H1 (cell line): ENCODE results near the gene CCDC88C. TPM values are rescaled to one million over a fixed set of nuclear protein-coding genes. Genes with fewer than 3 reads are reported as not detected.
A peak's percentile ranks its signal among the peaks of the same experiment; 100 is the strongest.

ENCODE experiments used
- CTCF ChIA-PET: fragments of 300-600 bp; sonication (Branson Sonifier 250); formaldehyde crosslinking; loops from one replicate; lab custom pipeline; 2021; ENCODE audit not compliant: partially characterized antibody; lab: Charles Lee
- POLR2A ChIA-PET: fragments of 300-600 bp; sonication (Branson Sonifier 250); formaldehyde crosslinking; loops from one replicate; lab custom pipeline; 2021; ENCODE audit warnings: inconsistent platforms; ENCODE audit not compliant: partially characterized antibody; lab: Charles Lee
- DNase-seq, 2 experiments: peaks; one replicate each; pipeline versions ENCODE4 v3.0.0 to v3.0.0-alpha.2; 2010 to 2022; ENCODE audit warnings: low spot score in 2 of 2, low read depth in 1 of 2, mixed read lengths in 1 of 2
- FAIRE-seq: peaks from 2 replicates; lab custom pipeline; 2011; peaks lifted over from hg19 to GRCh38; lab: Jason Lieb, UNC
- H2AFZ ChIP-seq: 2 replicates; pipeline ENCODE4 v1.8.1; 2012; ENCODE audit warnings: low read length, inconsistent platforms
- H2AK5ac ChIP-seq: 2 replicates; pipeline ENCODE4 v1.6.1; 2013; ENCODE audit warnings: low read depth, low read length
- H2BK120ac ChIP-seq: replicated peaks from 2 replicates; pipeline ENCODE3; 2013; ENCODE audit warnings: low read depth, low read length, inconsistent platforms
- H2BK12ac ChIP-seq: 2 replicates; pipeline ENCODE4 v1.6.1; 2013; ENCODE audit warnings: low read depth, low read length
- H2BK15ac ChIP-seq: 2 replicates; pipeline ENCODE4 v1.6.1; 2013; ENCODE audit warnings: low read length
- H2BK20ac ChIP-seq: 2 replicates; pipeline ENCODE4 v1.6.1; 2013; ENCODE audit warnings: low read length
- H2BK5ac ChIP-seq: 2 replicates; pipeline ENCODE4 v1.6.1; 2013; ENCODE audit warnings: low read depth, low read length
- H3K14ac ChIP-seq: 2 replicates; pipeline ENCODE4 v1.6.1; 2013; ENCODE audit warnings: inconsistent platforms; ENCODE audit not compliant: insufficient read length
- H3K18ac ChIP-seq: 2 replicates; pipeline ENCODE4 v1.6.1; 2013; ENCODE audit warnings: low read length; ENCODE audit errors: extremely low read depth
- H3K23ac ChIP-seq: 2 replicates; pipeline ENCODE4 v1.6.1; 2013; ENCODE audit warnings: inconsistent platforms; ENCODE audit not compliant: insufficient read length
- H3K23me2 ChIP-seq: 2 replicates; pipeline ENCODE4 v1.6.1; 2013; ENCODE audit warnings: low read depth, low read length
- H3K27ac ChIP-seq: 2 replicates; pipeline ENCODE4 v1.6.1; 2011; ENCODE audit warnings: low read depth, low read length, inconsistent platforms
- H3K27me3 ChIP-seq, 4 experiments: replicated peaks in 1 of 4; 1 replicate in 1 of 4; 2 replicates in 3 of 4; pipeline versions ENCODE4 v1.6.1 to v1.8.1; 2011 to 2013; ENCODE audit warnings: low read length in 3 of 4, mild to moderate bottlenecking in 3 of 4, inconsistent platforms in 2 of 4, mixed read lengths in 2 of 4, moderate library complexity in 1 of 4; ENCODE audit not compliant: control insufficient read depth in 3 of 4, insufficient read depth in 3 of 4; ENCODE audit errors: extremely low read depth in 1 of 4
- H3K36me3 ChIP-seq, 4 experiments: 2 replicates each; pipeline versions ENCODE4 v1.6.1 to v1.8.1; 2011 to 2013; ENCODE audit warnings: mild to moderate bottlenecking in 4 of 4, low read length in 3 of 4, moderate library complexity in 2 of 4, control low read depth in 1 of 4, inconsistent platforms in 1 of 4; ENCODE audit not compliant: insufficient read depth in 4 of 4, control insufficient read depth in 2 of 4
- H3K4ac ChIP-seq: replicated peaks from 2 replicates; pipeline ENCODE3; 2013; ENCODE audit warnings: low read length, low read depth, mixed read lengths, inconsistent platforms; ENCODE audit not compliant: insufficient read length
- H3K4me1 ChIP-seq, 4 experiments: replicated peaks in 1 of 4; 1 replicate in 1 of 4; 2 replicates in 3 of 4; pipeline versions ENCODE4 v1.6.1 to v1.8.1; 2011 to 2013; ENCODE audit warnings: low read length in 3 of 4, inconsistent platforms in 2 of 4, mixed read lengths in 1 of 4; ENCODE audit not compliant: insufficient read depth in 4 of 4, control insufficient read depth in 3 of 4
- H3K4me2 ChIP-seq, 2 experiments: 2 replicates each; pipeline versions ENCODE4 v1.6.1 to v1.8.1; 2011 to 2013; ENCODE audit warnings: low read depth in 2 of 2, low read length in 2 of 2, control low read depth in 1 of 2, inconsistent platforms in 1 of 2, mild to moderate bottlenecking in 1 of 2; ENCODE audit not compliant: insufficient read depth in 1 of 2
- H3K4me3 ChIP-seq, 4 experiments: fragments of 200-600, 300-600 bp in 1 of 4; sonication (generic), shearing (Covaris generic), sonication (Bioruptor Twin) in 1 of 4; 2 replicates each; pipeline versions ENCODE4 v1.5.1 to v1.8.1; 2011 to 2016; ENCODE audit warnings: low read length in 4 of 4, low read depth in 3 of 4, control low read depth in 2 of 4, inconsistent platforms in 2 of 4, mild to moderate bottlenecking in 2 of 4, mixed read lengths in 1 of 4, moderate library complexity in 1 of 4; ENCODE audit not compliant: insufficient read depth in 2 of 4; ENCODE audit errors: extremely low read depth in 1 of 4
- H3K56ac ChIP-seq: replicated peaks from 2 replicates; pipeline ENCODE3; 2013; ENCODE audit warnings: low read depth, mild to moderate bottlenecking, mixed read lengths, low read length, inconsistent platforms; ENCODE audit not compliant: insufficient read length
- H3K79me1 ChIP-seq: 2 replicates; pipeline ENCODE4 v1.6.1; 2013; ENCODE audit warnings: low read depth, low read length, control low read depth
- H3K79me2 ChIP-seq, 2 experiments: 2 replicates each; pipeline versions ENCODE4 v1.6.1 to v1.8.1; 2012 to 2013; ENCODE audit warnings: low read length in 2 of 2, mild to moderate bottlenecking in 2 of 2, inconsistent platforms in 1 of 2; ENCODE audit not compliant: insufficient read depth in 2 of 2, control insufficient read depth in 1 of 2
- H3K9ac ChIP-seq, 4 experiments: replicated peaks in 1 of 4; 1 replicate in 1 of 4; 2 replicates in 3 of 4; pipeline versions ENCODE4 v1.6.1 to v1.8.1; 2011 to 2013; ENCODE audit warnings: low read depth in 3 of 4, low read length in 3 of 4, control low read depth in 2 of 4, mild to moderate bottlenecking in 2 of 4, moderate library complexity in 2 of 4, inconsistent platforms in 1 of 4; ENCODE audit errors: extremely low read depth in 1 of 4
- H3K9me3 ChIP-seq, 2 experiments: 2 replicates each; pipeline versions ENCODE4 v1.6.1 to v1.8.1; 2012 to 2013; ENCODE audit warnings: mild to moderate bottlenecking in 2 of 2, moderate library complexity in 2 of 2, control low read depth in 1 of 2, inconsistent platforms in 1 of 2, low read depth in 1 of 2, low read length in 1 of 2, mixed read lengths in 1 of 2; ENCODE audit not compliant: insufficient read depth in 2 of 2
- H4K20me1 ChIP-seq, 2 experiments: replicated peaks in 1 of 2; 2 replicates each; pipeline versions ENCODE3 to v1.8.1; 2011 to 2013; ENCODE audit warnings: inconsistent platforms in 2 of 2, low read length in 2 of 2, mild to moderate bottlenecking in 1 of 2; ENCODE audit not compliant: insufficient read depth in 2 of 2, control insufficient read depth in 1 of 2
- H4K5ac ChIP-seq: 2 replicates; pipeline ENCODE4 v1.6.1; 2013; ENCODE audit warnings: low read length, low read depth, mixed read lengths, inconsistent platforms; ENCODE audit not compliant: insufficient read length
- H4K8ac ChIP-seq: 2 replicates; pipeline ENCODE4 v1.8.0; 2013; ENCODE audit warnings: mild to moderate bottlenecking, moderate library complexity, low read length, inconsistent platforms; ENCODE audit not compliant: insufficient read depth; ENCODE audit errors: extremely low read depth
- H4K91ac ChIP-seq: replicated peaks from 2 replicates; pipeline ENCODE3; 2013; ENCODE audit warnings: low read length, mixed read lengths, inconsistent platforms; ENCODE audit not compliant: insufficient read length
- CREB1 ChIP-seq: IDR thresholded peaks from 2 replicates; pipeline ENCODE4 v1.6.1; 2012; ENCODE audit warnings: inconsistent platforms
- SP1 ChIP-seq: IDR thresholded peaks from 2 replicates; pipeline ENCODE4 v1.6.1; 2011; ENCODE audit warnings: low read depth, low read length
- WGBS, 2 experiments: shearing (Covaris generic) in 1 of 2; methylation state at CpG; one replicate each; pipeline versions ENCODE4 v1.1.6 to v1.1.7; 2013 to 2015; ENCODE audit warnings: low lambda C conversion rate in 2 of 2, mixed read lengths in 2 of 2, inconsistent platforms in 1 of 2, low coverage in 1 of 2, missing lambda C conversion rate in 1 of 2; ENCODE audit not compliant: insufficient replicate concordance in 2 of 2, insufficient coverage in 1 of 2, insufficient read length in 1 of 2; ENCODE audit errors: extremely low coverage in 1 of 2, missing lambda C conversion rate in 1 of 2; 5-methylcytosine and 5-hydroxymethylcytosine counted together
- polyA plus RNA-seq, 7 experiments: library from polyadenylated mRNA; depleted of rRNA in 3 of 7; stranded (reverse) in 5 of 7; unstranded in 2 of 7; fragments of >200 nt in 5 of 7; fragments of 200-250 nt in 2 of 7; gene quantifications; 1 replicate in 5 of 7; 2 replicates in 1 of 7; 4 replicates in 1 of 7; pipeline versions ENCODE4 v1.2.1 to v1.2.3, GENCODE V29; 2011 to 2013; ENCODE audit warnings: missing spikeins in 2 of 7, mixed read lengths in 2 of 7
- total RNA-seq: library from RNA; stranded (reverse); fragmentation: NEBNext Ultra II Directional; extraction: Animal tissue kit (Norgen Biotek cat#: 25700); gene quantifications from 2 replicates; pipeline ENCODE4 v1.2.1, GENCODE V29; 2021

The CCDC88C gene
- total and polyA plus RNA-seq, 2 of the 8 experiments (the other 6 are each of a cell fraction or from before 2014, with no cell fraction given) = 10.3 to 57.7 TPM

DNA sequence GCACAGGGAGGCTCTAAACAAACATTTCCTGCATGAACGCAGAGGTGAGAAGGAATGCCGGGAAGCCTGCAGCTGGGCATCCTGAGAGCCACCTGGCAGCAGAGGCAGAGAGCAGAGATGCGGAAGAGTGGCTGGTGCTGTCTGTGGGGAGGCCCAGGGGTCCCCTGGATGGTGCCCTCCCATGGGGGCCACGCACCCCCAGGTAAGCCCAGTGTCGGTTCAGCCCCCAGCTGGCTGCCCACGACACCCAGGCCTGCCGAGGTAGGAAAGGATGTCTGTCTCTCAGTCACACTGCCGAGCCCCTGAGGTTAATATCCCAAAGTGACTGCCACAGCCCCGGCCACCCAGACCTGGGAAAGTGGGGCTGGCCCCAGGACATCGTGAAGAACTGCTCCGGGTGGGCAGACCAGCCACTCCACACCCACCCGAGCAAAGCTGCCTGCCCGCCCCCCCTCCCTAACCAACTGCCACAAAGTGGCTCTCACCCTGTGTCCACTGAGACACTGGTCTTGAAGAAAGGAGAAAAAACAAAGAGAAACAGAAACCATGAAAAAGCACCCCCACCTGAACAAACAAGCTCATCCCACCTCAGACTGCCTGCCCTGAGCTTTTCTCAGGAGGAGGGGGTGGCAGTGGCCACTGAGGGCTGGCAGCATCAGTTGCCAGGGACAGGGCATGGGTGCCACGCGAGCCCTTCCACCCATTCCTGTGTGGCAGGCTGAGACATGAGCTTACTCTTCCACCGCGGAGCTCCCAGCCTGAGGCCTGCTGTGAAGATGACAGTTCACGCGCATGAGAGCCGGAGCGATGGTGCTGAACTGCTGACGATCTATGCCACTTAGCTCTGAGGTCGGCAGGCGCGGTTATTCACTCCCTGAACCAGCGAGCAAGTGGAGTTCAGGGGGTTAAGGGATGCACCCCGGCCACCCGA lies 40.8 kb downstream of the CCDC88C start:
- peaks cover 6 to 58% (median 30%) of the 10 kb centered on the region in 4 experiments for H3K4me1 ChIP-seq
- no peak overlapping the region for H3K18ac ChIP-seq
- peaks cover 3 to 95% of the 10 kb centered on the region in 2 experiments; a peak in 2 of 4 replicates for H3K79me2 ChIP-seq
- FAIRE-seq (no peak), DNase-seq (no peak)
- no peak overlapping the region for H3K4me2 ChIP-seq
- H4K20me1 ChIP-seq = peaks cover 27 to 31% of the 10 kb centered on the region in 2 experiments
- no peak overlapping the region for H3K4me3 ChIP-seq
- H2BK15ac ChIP-seq = no peak overlapping the region
- CTCF ChIA-PET = interaction anchor here (1.2 to 4.9 kb wide), 10 partner anchors 10 to 51 kb away, joined by 3 to 31 read pairs (median 6); no protein-coding TSS in a partner anchor
- no peaks in the 10 kb centered on the region for H3K36me3 ChIP-seq
- POLR2A ChIA-PET = interaction anchor here (1.1 to 2.9 kb wide), 5 partner anchors 10 to 71 kb away, joined by 3 to 12 read pairs (median 5); partner anchors contain the start of gene CCDC88C
- no peak overlapping the region for H3K27ac ChIP-seq
- no peak overlapping the region for H3K9ac ChIP-seq
- TF ChIP-seq SP1 = no peak
- peak; percentile 8; the same call in 1 of the 2 replicates for TF ChIP-seq CREB1
- H3K4ac ChIP-seq = no peak overlapping the region
- H3K79me1 ChIP-seq = peaks cover 28% of the 10 kb centered on the region
- no peak overlapping the region for H3K56ac ChIP-seq
- no peak overlapping the region for H2BK20ac ChIP-seq
- H4K91ac ChIP-seq = no peak overlapping the region
- H3K23me2 ChIP-seq = no peaks in the 10 kb centered on the region
- no peak overlapping the region for H2AK5ac ChIP-seq
- H4K5ac ChIP-seq = no peak overlapping the region
- H2BK12ac ChIP-seq = no peak overlapping the region
- no peak overlapping the region for H3K23ac ChIP-seq
- H3K9me3 ChIP-seq = no peaks in the 10 kb centered on the region
- 88% methylated on average over 25 of the region's 28 CpGs; no CpG with 5 or more reads in 1 of the 2 experiments for WGBS, 2 experiments
- H2BK5ac ChIP-seq = peak overlapping the region; percentile 18; the same call in 1 of the 2 replicates
- no peak overlapping the region for H3K14ac ChIP-seq
- no peak overlapping the region for H4K8ac ChIP-seq
- no peaks in the 10 kb centered on the region for H3K27me3 ChIP-seq
- H2AFZ ChIP-seq = no peak overlapping the region
- H2BK120ac ChIP-seq = no peak overlapping the region
